Measurements from ENCODE around the gene UBXN10.
A peak's percentile ranks its signal among the peaks of the same experiment; 100 is the strongest.

DNA sequence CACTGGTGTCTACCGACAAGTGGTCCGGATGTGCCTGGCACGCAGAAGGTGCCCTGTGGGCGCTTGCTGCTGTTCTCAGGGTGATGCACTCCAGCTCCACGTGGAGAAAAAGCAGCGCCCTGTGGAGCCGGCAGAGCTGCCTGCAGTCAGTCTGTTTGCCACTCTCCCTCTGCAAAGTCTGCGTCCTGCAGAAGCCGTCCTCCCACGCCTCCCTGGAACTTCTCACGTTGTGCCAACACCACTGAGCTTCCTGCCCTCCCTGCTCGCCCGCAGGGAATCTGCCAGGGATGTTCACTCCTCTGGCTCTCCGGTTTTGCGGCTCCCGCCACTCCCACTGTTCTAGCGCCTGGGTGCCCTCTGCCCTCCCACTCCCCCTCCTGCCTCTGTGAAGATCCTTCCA is 19.8 kb upstream of the UBXN10 start:
- TF ChIP-seq POLR2A (IDR thresholded peaks at IDR 0.05) (no peak), POLR2AphosphoS5 (IDR thresholded peaks at IDR 0.05) (peak in 2 of 3 donors; percentile 21 to 27)
- TF ChIP-seq, protein P1, sequence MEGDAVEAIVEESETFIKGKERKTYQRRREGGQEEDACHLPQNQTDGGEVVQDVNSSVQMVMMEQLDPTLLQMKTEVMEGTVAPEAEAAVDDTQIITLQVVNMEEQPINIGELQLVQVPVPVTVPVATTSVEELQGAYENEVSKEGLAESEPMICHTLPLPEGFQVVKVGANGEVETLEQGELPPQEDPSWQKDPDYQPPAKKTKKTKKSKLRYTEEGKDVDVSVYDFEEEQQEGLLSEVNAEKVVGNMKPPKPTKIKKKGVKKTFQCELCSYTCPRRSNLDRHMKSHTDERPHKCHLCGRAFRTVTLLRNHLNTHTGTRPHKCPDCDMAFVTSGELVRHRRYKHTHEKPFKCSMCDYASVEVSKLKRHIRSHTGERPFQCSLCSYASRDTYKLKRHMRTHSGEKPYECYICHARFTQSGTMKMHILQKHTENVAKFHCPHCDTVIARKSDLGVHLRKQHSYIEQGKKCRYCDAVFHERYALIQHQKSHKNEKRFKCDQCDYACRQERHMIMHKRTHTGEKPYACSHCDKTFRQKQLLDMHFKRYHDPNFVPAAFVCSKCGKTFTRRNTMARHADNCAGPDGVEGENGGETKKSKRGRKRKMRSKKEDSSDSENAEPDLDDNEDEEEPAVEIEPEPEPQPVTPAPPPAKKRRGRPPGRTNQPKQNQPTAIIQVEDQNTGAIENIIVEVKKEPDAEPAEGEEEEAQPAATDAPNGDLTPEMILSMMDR (IDR thresholded peaks at IDR 0.05 in 8 of 11, conservative IDR thresholded peaks at IDR 0.05 in 3 of 11) = no peak

All from spleen (tissue), 7 donors.